ENCODE data around the gene MMUT.

DNA sequence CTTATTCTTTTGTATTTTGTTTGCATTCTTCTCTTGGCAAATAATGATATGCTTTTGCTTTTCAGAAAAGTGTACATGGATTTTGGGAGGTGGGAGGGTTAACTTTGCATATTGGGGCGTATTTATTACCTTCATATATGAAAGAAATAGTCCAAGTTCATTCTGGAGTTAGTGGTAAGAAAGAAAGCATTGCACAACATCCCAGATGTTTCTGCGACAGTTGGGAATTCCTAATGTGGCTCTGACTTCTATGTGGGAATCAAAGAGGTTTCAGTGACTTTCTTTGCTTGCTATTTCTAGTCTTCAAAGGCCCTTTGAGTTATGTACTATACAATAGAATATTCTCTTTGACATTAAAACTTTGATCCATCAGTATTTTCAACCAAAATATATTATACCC, 78.1 kb downstream of the MMUT start:
- TF ChIP-seq POLR2AphosphoS5 (IDR thresholded peaks at IDR 0.05; ENCODE audit: borderline replicate concordance, low read depth, low read length), result no peak
- no peak for TF ChIP-seq EZH2 (IDR thresholded peaks at IDR 0.05)
- no peak for TF ChIP-seq FOXP2 (optimal IDR thresholded peaks at IDR 0.05; ENCODE audit: control extremely low read depth, extremely low read length, insufficient read depth)

Measured in SK-N-MC (cell line).